ENCODE data around the gene GALNTL6. TPM values are rescaled to one million over a fixed set of nuclear protein-coding genes. Genes with fewer than 3 reads are reported as not detected.

Gene GALNTL6
- total and polyA plus RNA-seq, 2 experiments from 2014 or later, result 0.38 to 0.40 TPM

DNA sequence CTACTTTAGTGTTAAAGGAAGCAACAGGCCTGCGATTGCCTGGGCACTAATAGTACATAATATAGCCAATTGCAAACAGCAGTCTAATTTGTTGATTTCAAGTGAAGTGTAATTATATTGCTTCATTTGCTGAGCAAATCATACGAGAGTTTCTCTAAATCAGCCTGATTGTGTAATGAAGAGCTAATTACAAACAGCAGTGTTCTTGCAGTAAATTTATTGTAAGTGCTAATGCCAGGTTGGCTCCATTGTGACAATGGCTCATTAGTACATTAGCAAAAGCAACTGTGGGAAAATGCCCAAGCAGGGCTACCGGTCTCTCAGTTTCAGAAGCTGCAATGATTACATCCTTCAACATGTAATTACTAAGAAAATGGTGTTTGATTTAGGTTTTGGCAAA is 591.5 kb downstream of the GALNTL6 start (continued):
- TF ChIP-seq, protein P1, sequence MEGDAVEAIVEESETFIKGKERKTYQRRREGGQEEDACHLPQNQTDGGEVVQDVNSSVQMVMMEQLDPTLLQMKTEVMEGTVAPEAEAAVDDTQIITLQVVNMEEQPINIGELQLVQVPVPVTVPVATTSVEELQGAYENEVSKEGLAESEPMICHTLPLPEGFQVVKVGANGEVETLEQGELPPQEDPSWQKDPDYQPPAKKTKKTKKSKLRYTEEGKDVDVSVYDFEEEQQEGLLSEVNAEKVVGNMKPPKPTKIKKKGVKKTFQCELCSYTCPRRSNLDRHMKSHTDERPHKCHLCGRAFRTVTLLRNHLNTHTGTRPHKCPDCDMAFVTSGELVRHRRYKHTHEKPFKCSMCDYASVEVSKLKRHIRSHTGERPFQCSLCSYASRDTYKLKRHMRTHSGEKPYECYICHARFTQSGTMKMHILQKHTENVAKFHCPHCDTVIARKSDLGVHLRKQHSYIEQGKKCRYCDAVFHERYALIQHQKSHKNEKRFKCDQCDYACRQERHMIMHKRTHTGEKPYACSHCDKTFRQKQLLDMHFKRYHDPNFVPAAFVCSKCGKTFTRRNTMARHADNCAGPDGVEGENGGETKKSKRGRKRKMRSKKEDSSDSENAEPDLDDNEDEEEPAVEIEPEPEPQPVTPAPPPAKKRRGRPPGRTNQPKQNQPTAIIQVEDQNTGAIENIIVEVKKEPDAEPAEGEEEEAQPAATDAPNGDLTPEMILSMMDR (conservative IDR thresholded peaks at IDR 0.05; ENCODE audit: low read depth in 2 of 2), result no peak
- TF ChIP-seq ZNF114 (CRISPR knock-in tag; IDR thresholded peaks at IDR 0.05) (no peak), CREB1 (CRISPR knock-in tag; IDR thresholded peaks at IDR 0.05; ENCODE audit: low read depth) (no peak), EZH2 (IDR thresholded peaks at IDR 0.05; ENCODE audit: low read depth, unreplicated experiment) (no peak)

DNA sequence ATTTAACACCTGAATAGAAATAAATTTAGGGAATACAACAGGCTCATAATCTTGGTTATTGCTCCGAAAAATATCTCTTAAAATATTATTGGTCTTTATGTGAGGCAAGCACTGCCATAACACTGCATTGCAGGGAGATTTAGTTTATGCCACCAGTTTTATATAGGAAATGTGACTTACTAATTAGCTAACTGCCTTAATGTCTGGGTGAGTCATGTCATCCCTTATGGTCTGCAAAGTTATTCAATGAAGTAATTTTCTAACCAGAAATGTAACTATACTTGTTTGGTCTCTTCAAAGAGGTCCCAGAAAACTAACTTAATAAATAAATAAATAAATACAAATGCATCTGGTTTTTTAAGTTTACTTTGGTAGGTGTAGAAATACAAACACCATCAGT is 597.2 kb downstream of the GALNTL6 start:
- Histone ChIP-seq H4K20me1 (replicated peaks; ENCODE audit: insufficient read depth) (no peaks in the 10 kb centered on the region), H3K36me3 (ENCODE audit: insufficient read depth) (no peaks in the 10 kb centered on the region), H3K27me3 (ENCODE audit: insufficient read depth) (no peaks in the 10 kb centered on the region), H3K79me2 (replicated peaks; ENCODE audit: insufficient read depth) (no peaks in the 10 kb centered on the region), H3K9me2 (ENCODE audit: insufficient read depth) (no peaks in the 10 kb centered on the region), H3K27ac (ENCODE audit: low read depth) (no peak overlapping the region), H3K4me3 (no peak overlapping the region), H3K4me2 (no peak overlapping the region), H3K4me1 (ENCODE audit: insufficient read depth) (no peaks in the 10 kb centered on the region), H2AFZ (no peak overlapping the region), H3F3A (replicated peaks; ENCODE audit: low read depth) (no peaks in the 10 kb centered on the region)
- DNase-seq (ENCODE audit: low spot score) (no peak), ATAC-seq (no peak)
- H3K4me3 Mint-ChIP-seq, result no peak overlapping the region
- TF ChIP-seq, protein P2, sequence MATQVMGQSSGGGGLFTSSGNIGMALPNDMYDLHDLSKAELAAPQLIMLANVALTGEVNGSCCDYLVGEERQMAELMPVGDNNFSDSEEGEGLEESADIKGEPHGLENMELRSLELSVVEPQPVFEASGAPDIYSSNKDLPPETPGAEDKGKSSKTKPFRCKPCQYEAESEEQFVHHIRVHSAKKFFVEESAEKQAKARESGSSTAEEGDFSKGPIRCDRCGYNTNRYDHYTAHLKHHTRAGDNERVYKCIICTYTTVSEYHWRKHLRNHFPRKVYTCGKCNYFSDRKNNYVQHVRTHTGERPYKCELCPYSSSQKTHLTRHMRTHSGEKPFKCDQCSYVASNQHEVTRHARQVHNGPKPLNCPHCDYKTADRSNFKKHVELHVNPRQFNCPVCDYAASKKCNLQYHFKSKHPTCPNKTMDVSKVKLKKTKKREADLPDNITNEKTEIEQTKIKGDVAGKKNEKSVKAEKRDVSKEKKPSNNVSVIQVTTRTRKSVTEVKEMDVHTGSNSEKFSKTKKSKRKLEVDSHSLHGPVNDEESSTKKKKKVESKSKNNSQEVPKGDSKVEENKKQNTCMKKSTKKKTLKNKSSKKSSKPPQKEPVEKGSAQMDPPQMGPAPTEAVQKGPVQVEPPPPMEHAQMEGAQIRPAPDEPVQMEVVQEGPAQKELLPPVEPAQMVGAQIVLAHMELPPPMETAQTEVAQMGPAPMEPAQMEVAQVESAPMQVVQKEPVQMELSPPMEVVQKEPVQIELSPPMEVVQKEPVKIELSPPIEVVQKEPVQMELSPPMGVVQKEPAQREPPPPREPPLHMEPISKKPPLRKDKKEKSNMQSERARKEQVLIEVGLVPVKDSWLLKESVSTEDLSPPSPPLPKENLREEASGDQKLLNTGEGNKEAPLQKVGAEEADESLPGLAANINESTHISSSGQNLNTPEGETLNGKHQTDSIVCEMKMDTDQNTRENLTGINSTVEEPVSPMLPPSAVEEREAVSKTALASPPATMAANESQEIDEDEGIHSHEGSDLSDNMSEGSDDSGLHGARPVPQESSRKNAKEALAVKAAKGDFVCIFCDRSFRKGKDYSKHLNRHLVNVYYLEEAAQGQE (IDR thresholded peaks at IDR 0.05; ENCODE audit: unreplicated experiment), result no peak
- TF ChIP-seq CREB1 (CRISPR knock-in tag; IDR thresholded peaks at IDR 0.05; ENCODE audit: low read depth) (no peak), JUNB (IDR thresholded peaks at IDR 0.05; ENCODE audit: unreplicated experiment) (no peak), NANOG (IDR thresholded peaks at IDR 0.05; ENCODE audit: borderline replicate concordance) (no peak)
- TF ChIP-seq, protein P3, sequence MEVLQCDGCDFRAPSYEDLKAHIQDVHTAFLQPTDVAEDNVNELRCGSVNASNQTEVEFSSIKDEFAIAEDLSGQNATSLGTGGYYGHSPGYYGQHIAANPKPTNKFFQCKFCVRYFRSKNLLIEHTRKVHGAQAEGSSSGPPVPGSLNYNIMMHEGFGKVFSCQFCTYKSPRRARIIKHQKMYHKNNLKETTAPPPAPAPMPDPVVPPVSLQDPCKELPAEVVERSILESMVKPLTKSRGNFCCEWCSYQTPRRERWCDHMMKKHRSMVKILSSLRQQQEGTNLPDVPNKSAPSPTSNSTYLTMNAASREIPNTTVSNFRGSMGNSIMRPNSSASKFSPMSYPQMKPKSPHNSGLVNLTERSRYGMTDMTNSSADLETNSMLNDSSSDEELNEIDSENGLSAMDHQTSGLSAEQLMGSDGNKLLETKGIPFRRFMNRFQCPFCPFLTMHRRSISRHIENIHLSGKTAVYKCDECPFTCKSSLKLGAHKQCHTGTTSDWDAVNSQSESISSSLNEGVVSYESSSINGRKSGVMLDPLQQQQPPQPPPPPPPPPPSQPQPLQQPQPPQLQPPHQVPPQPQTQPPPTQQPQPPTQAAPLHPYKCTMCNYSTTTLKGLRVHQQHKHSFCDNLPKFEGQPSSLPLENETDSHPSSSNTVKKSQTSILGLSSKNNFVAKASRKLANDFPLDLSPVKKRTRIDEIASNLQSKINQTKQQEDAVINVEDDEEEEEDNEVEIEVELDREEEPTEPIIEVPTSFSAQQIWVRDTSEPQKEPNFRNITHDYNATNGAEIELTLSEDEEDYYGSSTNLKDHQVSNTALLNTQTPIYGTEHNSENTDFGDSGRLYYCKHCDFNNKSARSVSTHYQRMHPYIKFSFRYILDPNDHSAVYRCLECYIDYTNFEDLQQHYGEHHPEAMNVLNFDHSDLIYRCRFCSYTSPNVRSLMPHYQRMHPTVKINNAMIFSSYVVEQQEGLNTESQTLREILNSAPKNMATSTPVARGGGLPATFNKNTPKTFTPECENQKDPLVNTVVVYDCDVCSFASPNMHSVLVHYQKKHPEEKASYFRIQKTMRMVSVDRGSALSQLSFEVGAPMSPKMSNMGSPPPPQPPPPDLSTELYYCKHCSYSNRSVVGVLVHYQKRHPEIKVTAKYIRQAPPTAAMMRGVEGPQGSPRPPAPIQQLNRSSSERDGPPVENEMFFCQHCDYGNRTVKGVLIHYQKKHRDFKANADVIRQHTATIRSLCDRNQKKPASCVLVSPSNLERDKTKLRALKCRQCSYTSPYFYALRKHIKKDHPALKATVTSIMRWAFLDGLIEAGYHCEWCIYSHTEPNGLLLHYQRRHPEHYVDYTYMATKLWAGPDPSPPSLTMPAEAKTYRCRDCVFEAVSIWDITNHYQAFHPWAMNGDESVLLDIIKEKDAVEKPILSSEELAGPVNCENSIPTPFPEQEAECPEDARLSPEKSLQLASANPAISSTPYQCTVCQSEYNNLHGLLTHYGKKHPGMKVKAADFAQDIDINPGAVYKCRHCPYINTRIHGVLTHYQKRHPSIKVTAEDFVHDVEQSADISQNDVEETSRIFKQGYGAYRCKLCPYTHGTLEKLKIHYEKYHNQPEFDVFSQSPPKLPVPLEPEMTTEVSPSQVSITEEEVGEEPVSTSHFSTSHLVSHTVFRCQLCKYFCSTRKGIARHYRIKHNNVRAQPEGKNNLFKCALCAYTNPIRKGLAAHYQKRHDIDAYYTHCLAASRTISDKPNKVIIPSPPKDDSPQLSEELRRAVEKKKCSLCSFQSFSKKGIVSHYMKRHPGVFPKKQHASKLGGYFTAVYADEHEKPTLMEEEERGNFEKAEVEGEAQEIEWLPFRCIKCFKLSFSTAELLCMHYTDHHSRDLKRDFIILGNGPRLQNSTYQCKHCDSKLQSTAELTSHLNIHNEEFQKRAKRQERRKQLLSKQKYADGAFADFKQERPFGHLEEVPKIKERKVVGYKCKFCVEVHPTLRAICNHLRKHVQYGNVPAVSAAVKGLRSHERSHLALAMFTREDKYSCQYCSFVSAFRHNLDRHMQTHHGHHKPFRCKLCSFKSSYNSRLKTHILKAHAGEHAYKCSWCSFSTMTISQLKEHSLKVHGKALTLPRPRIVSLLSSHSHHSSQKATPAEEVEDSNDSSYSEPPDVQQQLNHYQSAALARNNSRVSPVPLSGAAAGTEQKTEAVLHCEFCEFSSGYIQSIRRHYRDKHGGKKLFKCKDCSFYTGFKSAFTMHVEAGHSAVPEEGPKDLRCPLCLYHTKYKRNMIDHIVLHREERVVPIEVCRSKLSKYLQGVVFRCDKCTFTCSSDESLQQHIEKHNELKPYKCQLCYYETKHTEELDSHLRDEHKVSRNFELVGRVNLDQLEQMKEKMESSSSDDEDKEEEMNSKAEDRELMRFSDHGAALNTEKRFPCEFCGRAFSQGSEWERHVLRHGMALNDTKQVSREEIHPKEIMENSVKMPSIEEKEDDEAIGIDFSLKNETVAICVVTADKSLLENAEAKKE (CRISPR knock-in tag; IDR thresholded peaks at IDR 0.05), result no peak
- H3K4me1 Mint-ChIP-seq, result no peaks in the 10 kb centered on the region; the same call in 2 of the 3 replicates
- no peaks in the 10 kb centered on the region for H3K27me3 Mint-ChIP-seq (ENCODE audit: insufficient read depth, low read depth, poor library complexity)
- no peaks in the 10 kb centered on the region for H3K9me3 Mint-ChIP-seq
- no peak overlapping the region for H3K27ac Mint-ChIP-seq
- no peaks in the 10 kb centered on the region for H3K36me3 Mint-ChIP-seq (ENCODE audit: low read depth)
